Measurements from ENCODE around the gene WNT7B.

DNA sequence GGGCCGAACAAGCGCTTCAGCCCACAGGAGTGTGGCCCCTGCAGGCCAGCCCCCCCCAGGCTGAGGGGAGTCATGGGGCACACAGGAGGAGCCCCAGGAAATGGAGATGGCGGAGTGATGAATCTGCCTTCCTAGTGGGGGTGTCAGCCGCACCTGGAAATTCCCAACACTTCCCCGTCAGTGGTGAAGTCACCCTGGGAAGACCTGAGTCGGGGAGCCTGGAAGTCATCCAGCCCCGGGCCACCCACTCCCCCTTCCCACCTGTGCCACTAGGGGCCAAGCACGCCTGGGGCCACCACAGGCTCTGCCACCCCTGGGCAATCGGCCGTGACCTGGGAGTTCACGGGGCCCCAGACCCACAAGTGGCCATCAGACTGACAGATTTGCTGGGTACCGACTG is 12.6 kb downstream of the WNT7B start:
- TF ChIP-seq SUZ12 (IDR thresholded peaks at IDR 0.05) (no peak), ELF4 (IDR thresholded peaks at IDR 0.05) (no peak), HDGF (IDR thresholded peaks at IDR 0.05; ENCODE audit: borderline replicate concordance) (no peak), ARNT (IDR thresholded peaks at IDR 0.05) (no peak), FOXM1 (IDR thresholded peaks at IDR 0.05; ENCODE audit: borderline replicate concordance) (no peak)

All from HEK293T (cell line).